Stimulated activated CD8-positive, alpha-beta memory T cell treated with anti-CD3 and anti-CD28 coated beads, Interleukin-2, amount 100 ng/mL, for 1 hour (primary cell): ENCODE data around the gene GPR139.

Source experiments
- DNase-seq, 2 donors: peaks; one replicate each; pipeline ENCODE4 v3.0.0-alpha.2; 2020; ENCODE audit warnings: low read depth in 2 of 2

GPR139 gene

DNA sequence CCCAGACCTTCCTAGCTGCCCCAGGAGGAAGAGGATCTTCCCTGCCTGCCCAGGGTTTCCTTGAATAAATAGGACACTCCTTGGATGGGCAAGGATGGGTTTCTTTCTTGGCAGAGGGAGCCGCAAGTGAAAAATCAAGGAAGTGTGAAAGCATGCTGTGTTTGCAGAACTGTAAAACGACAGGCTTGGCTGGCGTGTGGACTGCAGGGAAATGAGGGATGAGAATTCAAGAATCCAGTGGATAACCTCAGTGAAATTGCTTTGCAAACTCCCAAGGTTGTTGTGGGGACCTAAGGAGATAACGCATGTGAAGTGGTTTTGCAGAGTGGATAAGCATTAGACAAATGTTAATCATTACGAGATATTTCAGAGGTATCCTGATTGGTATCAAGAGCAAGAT, 20.4 kb downstream of the GPR139 start:
- DNase-seq = no peak

DNA sequence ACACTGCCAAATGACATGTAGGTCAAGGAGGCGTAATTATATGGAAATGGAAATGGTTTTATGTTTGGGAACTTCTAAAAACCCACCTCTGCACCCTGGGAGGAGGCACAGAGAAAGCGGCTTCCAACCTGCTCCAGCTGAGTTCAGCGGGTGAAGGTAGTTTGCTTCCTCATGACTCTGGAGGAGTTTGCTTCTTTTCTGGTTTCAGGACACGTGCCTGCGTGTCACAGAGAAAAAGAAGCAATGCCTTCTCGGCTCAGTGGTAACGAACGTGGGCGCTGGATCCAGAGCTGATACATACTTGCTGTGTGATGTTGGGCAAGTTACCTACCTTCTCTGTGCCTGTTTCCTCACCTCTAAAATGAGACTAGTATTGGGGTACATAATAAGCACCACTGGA, 22.1 kb downstream of the GPR139 start:
- no peak for DNase-seq

GRCh38 chr16:20051147-20051546, 22.5 kb downstream of the GPR139 start:
- DNase-seq = no peak

GRCh38 chr16:20049831-20050230, 23.9 kb downstream of the GPR139 start:
- DNase-seq = no peak

DNA sequence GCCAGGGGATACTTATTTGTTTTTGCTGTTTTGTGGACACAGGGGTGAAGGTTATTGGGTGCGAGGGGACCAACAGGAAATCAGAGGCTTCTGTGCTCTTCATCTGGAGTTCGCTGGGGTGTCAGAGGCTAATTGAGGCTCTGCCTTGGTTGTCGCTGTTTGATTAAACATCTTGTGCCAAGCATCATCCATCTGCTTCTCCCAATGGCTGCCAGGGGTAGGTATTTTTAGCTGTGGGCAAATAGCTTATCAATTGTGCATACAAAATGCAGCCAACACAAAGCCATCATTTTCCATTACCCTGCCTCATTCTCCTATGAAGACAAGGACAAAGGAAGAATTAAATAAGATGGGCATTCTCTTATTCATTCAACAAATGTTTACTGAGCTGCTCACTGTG, 27.8 kb downstream of the GPR139 start:
- no peak for DNase-seq

GRCh38 chr16:20042848-20043247, 30.8 kb downstream of the GPR139 start:
- no peak for DNase-seq

GRCh38 chr16:20041924-20042596, 31.6 kb downstream of the GPR139 start:
- DNase-seq = no peak

DNA sequence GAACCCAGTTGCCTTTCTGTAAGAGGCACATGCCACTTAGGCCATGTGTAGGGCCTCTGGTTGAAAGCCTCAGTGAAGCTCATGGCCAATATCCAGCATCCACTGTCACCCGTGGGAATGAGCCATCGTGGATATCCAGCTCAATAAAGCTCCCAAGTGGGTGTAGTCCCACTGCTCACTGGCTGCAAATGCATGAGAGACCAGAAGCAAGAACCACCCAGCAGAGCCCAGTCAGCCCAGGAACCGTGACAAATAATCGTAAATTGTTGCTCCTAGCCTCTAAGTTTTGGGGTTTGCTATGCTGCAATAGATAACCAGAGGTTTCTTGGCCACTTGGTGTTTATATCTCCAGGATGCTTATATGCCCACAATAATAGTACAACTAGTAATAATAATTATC, 33.7 kb downstream of the GPR139 start:
- DNase-seq = no peak

GRCh38 chr16:20029611-20030010, 44.1 kb downstream of the GPR139 start:
- DNase-seq = no peak

- DNase-seq = no peak
Observed at GRCh38 chr16:20026361-20027072, 47.2 kb downstream of the GPR139 start.

GRCh38 chr16:20023190-20023589, 50.5 kb downstream of the GPR139 start:
- no peak for DNase-seq

DNA sequence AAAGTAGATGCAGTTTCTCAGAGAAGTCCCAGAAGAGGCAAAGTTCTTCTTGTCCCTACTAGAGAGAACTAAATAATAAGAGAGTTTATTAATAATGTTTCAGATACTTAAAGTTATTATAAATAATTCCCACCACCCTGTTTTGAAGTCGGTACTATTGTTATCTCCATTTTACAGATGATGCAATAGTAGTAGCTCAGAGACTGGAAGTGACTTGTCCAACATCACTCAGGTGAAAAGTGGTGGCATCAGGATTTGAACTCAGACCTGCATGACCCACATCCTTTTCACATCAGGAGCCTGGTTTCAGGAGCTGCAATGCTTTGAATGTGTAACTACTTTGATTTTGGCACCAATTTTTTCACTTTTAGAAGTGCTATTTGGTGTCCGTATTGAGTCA, 52.7 kb downstream of the GPR139 start:
- no peak for DNase-seq

- DNase-seq = no peak
Observed at GRCh38 chr16:20020083-20020482, 53.6 kb downstream of the GPR139 start.

DNA sequence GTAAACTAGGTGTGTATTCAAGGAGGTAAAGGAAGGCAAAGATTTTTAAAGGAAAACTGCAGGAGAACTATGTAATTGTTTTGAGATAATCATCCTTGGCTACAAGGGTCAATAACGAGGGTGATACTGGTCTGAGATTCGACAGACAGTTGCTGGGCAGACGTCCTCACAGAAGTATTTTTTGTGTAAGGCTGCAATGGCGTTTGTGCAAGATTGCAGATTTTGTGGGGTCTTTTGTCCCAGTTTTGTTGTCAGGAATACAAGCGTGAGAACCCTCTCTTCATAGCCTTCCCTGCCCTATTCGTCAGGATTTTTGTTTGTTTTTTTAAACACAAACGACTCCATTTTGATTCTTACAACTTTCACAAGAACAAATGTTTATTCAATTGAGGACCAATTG, 57.5 kb downstream of the GPR139 start:
- DNase-seq = no peak

DNA sequence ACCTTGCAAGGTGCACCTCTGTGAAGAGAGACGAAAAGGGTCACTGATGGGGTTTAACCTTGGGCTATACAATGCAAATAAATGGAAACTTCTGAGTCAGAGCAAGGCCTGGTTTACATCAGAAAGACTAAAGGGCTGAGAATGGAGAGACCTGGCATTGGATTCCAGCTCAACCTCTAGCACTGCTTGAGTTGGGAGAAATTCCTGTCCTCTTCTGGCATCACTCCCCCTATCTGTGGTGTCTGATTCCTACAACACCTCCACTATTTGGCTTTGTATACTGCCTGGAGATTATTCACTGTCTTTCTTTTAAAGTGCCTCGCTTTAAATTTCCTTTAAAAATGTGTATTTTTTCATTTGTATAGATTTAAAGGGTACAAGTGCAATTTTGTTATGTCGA, 68.8 kb downstream of the GPR139 start:
- no peak for DNase-seq

DNA sequence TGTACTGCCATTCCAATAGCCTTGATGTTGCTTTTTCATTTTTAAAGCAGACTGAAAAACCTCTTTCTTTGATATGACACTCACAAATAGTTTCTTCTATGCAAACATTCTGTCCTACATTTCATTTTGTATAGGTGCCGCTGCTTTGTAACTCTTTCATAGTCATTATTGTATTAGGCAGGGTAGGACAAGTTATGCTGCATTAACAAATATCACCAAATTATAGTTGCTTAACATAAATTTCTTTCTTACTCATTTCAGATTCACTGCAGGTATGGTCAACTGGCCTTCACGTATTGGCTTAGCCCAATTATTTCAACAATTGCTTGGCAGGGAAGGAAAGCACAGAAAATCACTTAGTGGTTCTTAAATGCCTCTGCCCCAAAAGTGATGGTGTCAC, 70.8 kb downstream of the GPR139 start:
- DNase-seq = no peak

DNA sequence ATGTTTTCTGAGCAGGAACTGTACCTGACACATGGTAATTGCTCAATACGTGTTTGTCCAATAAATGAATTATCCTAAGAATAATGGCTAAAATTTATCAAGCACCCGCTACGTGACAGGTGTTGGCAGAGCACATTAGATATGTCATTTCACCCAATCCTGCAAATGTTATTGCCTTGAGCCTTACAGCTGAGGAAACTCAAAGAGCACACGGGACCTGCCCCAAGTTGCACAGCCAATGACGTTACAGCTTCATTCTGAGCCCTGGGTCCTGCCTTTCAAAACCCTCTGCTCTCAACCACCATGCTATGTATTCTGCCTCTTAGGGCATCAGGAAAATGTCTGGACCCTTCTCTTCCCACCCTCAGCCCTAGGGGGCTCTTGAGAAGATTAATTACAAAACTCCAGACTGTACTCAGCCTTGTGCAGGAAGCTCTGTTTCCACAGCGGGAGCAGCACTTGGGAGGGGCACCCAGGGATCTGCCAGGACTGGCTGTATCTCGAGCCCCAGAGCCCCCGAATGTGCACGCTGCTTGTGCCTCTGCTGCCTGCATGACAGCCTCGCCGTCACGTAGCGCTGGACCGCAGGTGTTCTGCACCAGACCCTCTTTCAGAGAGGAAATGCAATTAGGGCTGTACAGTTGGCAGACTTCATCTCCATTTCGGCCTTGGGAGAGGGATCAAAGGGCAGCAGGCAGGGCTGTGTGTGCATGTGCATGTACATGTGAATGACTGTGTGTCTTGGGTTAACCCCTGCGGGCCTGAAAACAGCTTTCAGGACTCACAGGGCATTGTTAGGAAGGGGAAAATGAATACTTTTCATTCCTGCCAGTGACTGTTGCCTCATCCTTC, 71.6 kb downstream of the GPR139 start:
- DNase-seq = no peak

DNA sequence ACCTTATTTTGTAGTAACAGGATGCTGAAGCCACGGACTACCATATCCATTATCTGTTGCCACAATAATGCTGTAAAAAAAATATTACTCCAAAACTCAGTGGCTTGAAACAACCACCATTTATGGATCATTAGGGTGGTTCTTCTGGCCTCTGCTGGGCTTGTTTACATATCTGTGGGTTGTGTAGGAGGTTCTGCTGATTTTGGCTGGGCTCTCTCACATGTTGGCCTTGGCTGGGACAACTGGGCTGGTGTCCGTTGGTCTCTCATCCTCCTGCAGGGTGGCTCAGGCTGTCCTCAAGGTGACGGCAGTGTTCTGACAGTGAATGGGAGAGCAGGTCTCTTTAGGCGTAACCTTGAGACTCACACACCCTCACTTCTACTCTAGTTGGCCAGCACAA, 76.0 kb downstream of the GPR139 start:
- DNase-seq = no peak

DNA sequence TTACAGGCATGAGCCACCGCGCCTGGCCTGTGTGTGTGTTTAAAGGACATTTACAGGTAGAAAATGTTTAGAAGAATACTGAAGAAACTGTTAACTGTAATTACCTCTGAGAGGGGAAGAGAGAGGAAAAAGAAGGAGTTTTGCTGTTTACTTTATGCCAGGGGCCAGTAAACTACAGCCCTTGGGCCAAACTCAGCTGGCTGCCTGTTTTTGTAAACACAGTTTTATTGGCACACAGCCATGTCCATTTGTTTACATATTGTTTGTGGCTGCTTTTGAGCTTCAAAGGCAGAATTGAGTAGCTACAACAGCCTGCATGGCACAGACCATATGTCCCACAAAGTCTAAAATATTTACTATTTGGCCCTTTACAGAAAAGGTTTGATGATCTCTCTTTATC, 76.4 kb downstream of the GPR139 start:
- no peak for DNase-seq

DNA sequence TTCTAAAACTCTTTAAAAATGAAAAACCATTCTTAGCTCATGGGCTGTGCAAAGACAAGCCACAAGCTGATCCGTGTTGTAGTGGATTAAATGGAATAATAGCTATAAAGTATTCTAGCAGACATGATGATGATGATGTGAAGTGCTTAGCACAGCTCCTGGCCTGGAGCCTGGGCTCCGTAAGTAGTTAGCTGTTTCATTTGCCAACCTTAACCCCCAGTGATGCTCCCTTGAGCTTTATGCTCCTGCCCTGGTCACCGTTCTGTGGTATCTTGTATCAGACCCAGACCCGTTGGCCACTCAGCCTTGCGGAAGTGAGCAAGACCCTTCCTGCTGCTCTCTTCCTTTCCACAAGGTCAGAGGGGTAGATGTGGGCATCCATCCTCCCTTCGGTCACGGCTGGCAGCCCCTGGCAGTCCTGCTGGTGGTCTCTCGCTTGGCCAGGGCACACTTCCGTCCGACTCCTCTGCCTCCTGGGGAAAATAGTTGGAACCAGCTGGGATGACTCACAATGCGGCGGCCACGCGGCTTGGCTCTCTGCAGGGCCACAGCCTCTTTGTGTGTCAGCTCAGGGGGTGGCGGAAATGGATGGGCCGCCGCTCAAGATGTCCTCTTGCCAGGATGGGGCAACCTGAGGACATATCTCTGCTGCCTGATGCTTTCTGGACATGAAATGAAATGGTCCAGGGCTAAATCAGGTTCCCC, 79.1 kb downstream of the GPR139 start:
- no peak for DNase-seq

DNA sequence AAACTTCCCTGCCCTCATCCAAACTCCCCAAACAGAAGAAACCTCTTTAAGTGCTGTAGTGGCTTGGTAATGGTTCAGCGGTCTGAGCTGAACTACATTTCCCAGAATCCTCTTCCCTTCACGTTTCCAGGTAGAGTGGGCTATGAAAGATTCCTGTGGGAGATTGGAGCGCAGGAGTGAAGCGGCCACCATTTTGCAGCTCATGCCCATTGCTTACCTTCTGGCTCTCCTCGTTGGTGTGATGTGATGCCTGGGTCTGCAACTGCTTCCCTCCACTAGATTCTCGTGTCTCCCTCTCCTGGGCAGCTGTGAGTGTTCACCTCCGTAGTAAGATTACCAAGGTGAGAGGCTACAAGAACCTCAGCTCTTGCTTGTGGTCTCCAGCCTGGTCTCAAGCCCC, 82.1 kb downstream of the GPR139 start:
- no peak for DNase-seq

GRCh38 chr16:19984135-19984534, 89.6 kb downstream of the GPR139 start:
- DNase-seq = no peak
